ENCODE measurements around the gene SLFN13.
"Not testable (repeated sequence)": the region's sequence is repeated elsewhere in the genome, so short reads cannot be mapped to it uniquely, and the experiment has no call there.

The SLFN13 gene, protein sequence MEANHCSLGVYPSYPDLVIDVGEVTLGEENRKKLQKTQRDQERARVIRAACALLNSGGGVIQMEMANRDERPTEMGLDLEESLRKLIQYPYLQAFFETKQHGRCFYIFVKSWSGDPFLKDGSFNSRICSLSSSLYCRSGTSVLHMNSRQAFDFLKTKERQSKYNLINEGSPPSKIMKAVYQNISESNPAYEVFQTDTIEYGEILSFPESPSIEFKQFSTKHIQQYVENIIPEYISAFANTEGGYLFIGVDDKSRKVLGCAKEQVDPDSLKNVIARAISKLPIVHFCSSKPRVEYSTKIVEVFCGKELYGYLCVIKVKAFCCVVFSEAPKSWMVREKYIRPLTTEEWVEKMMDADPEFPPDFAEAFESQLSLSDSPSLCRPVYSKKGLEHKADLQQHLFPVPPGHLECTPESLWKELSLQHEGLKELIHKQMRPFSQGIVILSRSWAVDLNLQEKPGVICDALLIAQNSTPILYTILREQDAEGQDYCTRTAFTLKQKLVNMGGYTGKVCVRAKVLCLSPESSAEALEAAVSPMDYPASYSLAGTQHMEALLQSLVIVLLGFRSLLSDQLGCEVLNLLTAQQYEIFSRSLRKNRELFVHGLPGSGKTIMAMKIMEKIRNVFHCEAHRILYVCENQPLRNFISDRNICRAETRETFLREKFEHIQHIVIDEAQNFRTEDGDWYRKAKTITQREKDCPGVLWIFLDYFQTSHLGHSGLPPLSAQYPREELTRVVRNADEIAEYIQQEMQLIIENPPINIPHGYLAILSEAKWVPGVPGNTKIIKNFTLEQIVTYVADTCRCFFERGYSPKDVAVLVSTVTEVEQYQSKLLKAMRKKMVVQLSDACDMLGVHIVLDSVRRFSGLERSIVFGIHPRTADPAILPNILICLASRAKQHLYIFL

DNA sequence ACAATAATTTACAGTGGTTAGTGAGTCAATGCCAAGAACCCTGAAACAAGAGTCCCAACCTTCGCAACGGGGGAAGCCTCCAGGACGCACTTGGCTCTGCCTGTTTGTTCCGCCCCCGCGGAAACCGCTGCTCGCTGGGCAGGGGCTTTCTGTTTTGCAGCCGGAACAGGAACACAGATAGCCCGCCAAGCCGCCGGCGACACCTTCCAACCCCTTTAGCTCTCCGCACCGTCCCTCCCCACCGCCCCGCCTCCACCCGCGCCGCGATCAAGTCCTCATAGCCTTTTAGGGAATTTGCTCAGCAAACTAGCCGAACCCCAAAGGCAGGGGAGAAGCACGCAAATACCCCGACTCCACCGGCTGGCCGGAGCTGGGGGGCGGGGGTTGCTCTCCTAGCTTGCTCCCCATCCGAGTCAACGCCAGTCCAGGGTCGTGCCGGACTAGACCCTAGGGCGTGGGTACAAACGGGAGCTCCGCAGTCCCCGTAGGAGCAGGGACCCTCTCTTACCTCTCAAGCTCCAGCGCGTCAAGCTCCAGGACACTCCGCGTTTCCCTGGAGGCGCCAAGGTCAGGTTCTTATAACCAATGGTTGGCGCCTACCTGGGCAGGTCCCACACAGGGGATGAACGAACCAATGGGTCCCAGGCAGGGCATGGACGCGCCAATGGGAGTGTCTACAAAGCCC lies at the start of gene SLFN13:
Gene SLFN13 (minus strand): TSS at position 553 of the 685 bp plus-strand sequence. CDS start 3,086 bp downstream, outside the sequence.
- DNase-seq: peak; percentile 62

DNA sequence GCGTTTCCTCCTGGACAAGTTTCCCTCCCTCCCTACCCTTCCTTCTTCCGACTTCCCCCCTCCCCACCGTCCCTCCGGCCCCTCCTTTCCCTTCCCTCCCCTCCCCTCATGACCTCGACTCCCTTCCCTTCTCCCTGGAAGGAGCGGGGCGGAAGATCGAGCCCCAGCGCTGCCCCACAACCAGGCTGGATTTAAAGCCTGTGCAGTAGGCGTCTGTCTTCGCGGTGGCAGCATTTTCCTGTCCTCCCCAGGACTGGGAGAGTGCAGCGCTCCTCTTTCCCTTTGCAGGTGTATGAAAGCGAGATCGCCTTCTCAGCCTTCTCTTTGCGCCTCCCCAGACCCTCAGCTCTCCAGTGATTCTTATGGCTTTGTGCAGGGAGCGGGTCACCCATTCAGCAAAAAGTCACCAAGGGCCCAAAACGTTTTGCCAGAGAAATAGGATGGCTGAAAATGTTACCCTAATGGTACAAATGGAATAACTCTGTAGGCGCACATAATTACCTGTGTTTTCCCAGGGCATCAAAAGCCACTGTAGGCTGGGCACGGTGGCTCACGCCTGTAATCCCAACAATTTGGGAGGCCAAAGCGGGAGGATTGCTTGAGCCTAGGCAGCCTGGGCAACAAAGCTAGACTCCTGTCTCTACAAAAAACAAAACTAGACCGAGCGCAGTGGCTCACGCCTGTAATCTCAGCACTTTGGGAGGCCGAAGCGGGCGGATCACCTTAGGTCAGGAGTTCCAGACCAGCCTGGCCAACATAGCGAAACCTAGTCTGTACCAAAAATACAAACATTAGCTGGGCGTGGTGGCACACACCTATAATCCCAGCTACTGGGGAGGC lies 48.1 kb upstream of the SLFN13 start:
- no peak for DNase-seq

DNA sequence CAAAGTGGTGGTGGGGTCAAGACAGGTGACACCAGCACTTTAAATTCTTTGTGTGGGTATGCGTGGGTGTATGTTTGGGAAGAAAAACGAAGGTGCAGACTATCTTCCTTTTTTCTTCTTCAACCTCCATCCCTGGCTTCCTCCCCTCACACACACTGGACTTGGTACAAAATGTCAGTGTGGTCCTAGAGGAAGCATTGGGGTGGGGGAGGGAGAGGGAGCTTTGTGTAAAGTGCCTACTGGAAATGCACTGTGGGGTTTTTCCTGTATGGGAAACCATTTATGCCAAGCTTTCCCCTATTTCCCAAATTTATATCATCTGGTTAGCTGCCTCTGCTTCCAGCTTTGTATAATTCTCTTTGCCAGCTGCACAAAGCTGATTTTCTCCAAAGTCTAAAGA lies 44.5 kb upstream of the SLFN13 start:
- no peak for DNase-seq

DNA sequence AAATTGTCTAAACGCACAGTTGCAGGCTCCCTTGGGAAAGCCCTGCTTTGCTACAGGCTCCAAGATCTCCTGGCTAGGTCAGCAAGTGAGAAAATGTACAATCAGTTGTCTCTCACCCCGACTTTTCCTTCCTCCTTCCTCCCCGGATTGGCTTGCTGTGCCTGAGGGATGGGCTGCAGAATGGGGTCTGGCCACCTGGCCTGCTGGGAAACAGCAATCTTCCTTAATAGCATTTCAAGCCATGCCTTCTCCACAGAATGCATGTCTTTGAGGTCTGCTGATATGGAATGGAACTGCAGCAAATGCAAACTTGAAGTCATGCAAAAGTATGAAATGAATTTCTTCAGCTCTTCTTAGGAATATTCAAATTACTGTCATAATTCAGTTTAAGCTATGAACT lies 42.9 kb upstream of the SLFN13 start:
- DNase-seq: no peak

DNA sequence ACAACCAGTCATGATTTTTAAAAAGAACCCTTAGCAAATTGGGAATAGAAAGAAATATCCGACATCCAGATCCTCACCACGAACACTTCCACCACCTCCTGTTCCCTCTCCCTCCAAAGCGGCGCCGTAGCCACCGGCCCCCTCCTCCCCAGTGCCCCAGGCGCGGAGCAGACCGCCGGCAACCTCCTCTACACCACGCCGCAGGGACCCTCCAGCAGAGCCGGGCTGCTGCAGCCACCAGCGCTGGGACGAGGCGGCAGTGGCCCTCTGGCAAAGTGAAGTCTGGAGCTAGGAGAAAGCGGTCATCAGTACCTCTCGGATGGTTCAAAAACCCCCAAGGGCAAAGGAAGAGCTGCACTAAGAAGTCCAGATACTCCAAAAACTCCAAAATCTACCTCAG lies 41.4 kb upstream of the SLFN13 start:
- DNase-seq: no peak

DNA sequence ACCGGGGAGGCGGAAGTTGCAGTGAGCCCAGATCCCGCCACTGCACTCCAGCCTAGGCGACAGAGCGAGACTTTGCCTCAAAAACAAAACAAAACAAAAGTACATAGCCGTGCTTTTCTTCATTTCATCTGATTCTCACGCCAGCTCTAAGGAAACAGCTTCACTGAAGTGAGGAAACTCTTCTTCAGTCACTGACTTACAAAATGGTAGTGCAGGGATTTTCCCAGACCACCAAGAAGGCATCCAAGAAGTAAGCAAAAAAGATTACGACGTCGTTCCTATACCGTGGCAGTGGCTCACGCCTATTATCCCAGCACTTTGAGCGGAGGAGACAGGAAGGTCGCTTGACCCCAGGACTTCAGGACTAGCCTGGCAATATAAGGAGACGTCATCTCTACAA lies 40.4 kb upstream of the SLFN13 start:
- DNase-seq: no peak

DNA sequence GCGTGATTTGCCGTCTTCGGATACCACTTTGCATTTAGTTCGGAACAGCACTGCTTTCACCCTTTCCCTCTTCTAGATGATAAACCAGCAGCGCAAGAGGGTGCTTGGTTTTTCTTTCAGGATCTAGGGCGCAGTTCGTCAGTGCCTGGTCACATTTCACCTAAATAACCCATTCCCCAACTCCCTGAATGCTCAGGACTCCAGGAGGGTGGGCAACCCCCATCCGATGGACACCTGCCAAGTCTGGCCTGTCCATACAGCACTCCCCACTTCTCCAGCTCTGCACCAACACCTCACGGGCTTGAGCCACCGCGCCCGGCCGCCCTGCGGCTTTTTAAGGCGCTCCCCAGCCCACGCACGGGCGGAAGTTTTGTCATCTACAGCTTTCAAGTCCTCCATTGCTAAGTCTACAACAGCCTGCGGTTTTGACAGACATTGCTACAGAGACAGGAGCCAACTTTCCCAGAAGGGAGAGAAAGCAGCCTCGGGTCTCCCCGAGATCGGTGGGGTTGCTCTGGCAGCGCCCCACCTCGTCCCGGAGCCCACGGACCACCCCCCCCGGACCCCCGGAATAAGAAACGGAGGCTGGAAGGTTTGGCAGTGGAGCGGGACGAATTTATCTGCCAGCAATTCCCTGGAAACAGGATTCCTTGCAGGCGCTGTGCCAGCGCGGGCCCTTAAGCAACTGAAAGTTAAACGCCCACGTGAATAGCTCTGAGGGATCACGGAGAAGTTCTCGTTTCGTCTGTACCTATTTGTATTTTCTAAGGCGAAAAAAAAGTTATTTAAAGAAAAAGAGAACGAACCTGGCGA lies 38.6 kb upstream of the SLFN13 start:
- DNase-seq: peak; percentile 48

DNA sequence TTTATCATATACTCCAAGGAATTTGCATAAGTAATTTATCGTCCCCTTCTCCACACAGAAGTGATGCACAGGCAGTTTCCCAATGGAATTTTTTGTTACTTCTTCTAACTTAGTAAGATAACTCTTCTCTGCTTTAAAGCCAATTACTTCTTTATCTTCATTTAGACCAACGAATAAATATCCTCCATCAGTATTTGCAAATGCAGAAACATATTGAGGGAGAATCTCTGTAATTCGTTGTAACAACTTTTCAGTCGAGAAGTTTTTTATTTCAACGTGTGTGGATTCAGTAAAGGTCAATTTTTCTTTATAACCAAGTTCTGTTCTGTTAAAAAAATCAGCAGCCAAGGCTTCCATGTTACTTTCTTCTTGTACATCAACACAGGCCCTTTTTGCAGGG lies 30.7 kb upstream of the SLFN13 start:
- no peak for DNase-seq

DNA sequence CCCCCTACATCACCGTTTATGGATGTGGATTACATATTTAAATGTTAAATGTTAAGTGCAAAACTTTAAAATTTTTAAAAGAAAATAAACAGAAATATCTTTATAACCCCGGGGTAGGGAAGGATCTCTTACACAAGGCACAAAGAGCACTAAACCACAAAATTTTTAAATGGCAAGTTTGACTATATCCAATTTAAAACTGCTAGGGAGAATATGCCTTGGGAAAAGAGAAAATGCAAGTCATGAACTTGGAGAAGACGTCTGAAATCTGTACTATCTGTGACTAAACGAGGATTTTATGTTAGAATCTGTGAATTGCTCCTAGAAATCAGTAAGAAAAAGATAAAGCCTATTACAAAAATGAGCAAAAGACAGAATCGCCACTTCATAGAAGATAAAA lies 28.7 kb upstream of the SLFN13 start:
- no peak for DNase-seq

DNA sequence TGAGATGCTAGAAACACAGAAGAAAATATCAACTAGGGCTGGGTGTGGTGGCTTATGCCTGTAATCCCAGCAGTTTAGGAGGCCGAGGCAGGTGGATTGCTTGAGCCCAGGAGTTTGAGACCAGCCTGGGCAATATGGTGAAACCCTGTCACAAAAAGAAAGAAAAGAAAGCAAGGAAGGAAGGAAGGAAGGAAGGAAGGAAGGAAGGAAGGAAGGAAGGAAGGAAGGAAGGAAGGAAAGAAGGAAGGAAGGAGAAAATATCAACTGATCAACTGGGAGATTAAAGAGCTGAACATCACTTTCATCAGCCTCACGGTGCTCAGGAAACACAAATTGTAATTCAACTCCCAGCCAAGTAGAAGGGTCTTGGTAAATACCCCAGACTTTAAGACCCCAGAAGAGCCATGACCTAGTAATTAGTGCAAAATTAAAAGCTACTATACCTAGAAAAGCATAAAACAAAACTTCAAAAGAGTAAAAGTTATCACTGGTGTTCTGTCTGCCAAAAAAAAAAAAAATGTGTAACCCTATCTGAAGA lies 27.8 kb upstream of the SLFN13 start:
- DNase-seq: no peak

DNA sequence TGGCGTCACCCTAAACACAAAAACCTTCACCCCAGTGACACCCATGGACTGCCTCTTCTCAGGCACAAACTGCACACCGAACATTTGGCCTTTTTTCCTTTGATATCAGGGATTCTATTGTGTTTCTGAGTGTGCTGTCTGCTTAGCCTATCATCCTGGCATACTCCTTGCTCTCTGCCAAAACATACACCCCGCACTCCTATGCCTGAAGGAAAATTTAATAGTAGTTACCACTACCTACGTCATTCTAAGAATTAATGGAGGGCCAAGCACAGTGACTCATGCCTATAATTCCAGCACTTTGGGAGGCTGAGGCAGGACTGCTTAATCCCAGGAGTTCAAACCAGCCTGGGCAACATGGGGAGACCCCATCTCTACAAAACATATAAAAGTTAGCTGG lies 19.9 kb upstream of the SLFN13 start:
- no peak for DNase-seq

DNA sequence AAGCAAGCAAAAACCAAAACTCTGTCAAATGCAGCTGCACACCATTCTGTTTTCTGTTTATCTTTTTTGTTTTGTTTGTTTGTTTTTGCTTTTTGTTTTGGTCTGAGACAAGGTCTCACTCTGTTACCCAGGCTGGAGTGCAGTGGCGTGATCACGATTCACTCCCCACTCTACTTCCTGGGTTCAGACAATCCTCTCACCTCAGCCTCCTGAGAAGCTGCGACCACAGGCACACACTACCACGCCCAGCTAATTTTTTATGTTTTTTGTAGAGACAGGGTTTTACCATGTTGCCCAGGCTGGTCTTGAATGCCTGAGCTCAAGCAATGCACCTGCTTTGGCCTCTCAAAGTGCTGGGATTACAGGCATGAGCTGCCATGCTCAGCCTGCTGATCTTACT lies 19.3 kb upstream of the SLFN13 start:
- no peak for DNase-seq

DNA sequence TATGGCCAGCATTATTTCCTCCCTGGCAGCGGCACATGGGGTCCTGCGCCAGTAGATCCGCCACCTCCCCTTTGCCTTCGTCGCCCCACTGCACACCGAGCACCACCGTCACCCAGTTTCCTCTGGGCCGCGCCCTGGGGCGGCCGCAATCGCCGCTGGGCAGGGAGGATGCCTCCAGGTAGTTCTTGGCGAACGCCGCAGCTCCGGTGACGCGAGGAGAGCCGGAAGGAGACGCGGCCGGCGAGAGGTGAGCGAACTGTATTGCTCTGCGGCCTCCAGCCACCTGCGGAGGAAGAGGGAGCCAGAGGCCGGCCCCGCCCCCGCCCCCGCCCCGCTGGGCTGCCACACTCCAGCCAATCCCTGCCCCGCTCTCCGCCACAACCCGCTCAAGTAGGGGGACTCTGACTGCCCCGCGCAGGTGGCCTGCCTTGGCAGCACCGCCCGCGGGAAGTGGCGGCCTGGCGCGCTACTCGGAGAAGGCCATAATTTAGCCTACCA lies 11.8 kb upstream of the SLFN13 start:
- DNase-seq: peak; percentile 73

DNA sequence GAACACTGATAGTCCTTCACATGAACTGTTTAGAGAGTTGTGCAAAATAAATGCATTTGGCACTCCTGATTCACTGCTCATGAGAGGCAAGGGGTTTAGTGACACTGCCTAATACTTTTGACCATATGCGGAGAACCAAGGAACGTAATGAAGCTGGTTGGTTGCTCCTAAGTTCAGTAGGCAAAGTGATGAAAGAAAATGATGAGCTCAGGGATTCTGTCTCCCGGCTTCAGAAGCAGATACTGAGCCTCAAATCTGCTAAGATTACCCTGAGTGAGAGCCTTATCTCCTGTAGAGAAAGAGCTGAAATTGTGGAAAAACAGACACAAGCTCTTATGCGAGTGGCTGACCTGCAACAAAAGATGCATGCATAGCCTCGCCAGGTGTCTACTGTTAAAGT lies 5.5 kb upstream of the SLFN13 start:
- DNase-seq: not testable (repeated sequence)

DNA sequence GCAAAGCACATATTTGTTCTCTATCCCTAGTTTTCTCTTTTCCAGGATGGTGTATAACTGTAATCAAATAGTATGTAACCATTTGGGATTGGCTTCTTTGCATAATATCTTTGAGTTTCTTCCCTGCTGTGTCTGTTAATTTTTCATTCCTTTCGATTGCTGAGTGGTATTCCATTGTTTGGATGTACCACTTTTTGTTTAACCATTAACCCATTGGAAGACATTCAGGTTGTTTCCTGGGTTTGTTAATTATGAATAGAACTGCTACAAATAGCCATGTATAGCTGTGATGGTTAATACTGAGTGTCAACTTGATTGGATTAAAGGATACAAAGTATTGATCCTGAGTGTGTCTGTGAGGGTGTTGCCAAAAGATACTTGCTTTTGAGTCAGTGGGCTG lies 4.6 kb upstream of the SLFN13 start:
- DNase-seq: no peak

DNA sequence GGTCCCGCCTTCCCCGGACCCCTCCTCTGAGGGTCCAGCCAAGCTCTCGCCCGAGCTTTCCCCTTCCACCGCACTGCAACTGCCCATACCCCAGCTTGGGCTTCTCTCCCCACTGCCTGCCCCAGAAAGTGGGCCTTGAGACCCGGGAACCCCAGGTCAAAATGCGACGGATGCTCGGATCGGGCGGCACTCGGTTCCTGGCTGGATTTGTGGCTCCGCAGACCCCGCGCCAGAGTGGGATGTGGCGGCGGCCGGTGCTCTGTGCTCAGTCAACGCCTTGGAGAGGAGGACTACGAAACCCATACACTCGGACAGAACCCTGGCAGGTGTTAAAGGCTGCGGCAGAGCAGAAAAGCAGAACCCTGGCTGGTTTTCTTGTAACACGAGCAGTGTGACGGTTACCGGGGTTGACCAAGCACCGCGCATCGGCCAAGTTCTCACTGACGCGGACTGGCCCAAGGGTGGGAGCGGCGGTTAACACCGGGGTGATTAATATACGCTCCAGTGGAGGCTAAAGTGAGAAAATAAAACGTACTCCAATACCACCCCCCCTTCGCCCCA lies 885 bp upstream of the SLFN13 start:
- no peak for DNase-seq

DNA sequence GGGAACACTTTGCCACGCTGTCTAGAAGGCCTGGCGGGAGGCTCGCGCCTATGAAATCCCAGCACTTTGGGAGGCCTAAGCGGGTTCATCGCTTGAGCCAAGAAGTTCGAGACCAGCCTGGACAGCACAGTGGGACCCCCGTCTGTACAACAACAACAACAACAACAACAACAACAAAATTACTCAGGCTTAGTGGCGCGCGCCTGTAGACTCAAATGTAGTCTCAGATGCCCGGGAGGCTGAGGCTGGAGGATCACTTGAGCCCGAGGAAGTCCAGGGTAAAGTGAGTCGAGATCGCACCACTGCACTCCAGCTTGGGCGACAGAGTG lies 297 bp upstream of the SLFN13 start:
- no peak for DNase-seq

DNA sequence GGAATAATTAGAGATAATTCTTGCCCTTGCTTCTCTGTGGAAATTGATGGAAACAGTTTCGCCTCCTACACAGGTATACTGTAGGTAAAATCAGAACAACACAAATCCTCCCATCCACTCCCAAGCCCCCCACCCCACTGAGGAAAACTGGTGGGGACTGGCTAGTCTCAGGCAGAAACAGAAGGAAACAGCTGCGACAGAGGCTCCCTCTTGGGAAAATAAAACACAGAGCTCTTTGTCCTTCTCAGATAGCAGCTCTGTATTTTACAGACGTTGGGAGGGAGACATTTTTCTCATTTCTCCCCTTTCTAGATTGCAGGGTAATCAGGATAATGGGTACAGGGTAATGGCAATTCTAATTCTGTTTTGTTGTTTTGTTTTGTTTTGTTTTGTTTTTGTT lies 1.1 kb downstream of the SLFN13 start:
- peak; percentile 13 for DNase-seq

DNA sequence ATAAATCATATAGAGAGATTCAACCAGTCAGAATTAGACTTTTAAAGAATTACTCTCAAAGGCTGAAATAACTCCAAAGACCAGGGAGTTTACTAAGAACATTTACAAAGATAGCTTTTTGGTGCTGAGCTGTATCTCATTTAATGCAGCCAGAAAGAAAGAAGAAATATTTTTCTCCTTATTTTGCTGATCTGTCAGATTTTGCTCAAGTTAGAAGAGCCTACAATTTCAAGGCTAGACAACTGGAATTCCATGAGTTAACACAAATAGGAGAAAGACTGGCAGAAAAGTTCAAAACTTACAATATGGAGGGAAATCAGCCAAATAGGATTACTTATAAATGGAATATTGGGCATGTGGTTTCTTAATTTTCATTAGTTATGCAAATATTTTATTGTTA lies 10.1 kb downstream of the SLFN13 start:
- no peak for DNase-seq

DNA sequence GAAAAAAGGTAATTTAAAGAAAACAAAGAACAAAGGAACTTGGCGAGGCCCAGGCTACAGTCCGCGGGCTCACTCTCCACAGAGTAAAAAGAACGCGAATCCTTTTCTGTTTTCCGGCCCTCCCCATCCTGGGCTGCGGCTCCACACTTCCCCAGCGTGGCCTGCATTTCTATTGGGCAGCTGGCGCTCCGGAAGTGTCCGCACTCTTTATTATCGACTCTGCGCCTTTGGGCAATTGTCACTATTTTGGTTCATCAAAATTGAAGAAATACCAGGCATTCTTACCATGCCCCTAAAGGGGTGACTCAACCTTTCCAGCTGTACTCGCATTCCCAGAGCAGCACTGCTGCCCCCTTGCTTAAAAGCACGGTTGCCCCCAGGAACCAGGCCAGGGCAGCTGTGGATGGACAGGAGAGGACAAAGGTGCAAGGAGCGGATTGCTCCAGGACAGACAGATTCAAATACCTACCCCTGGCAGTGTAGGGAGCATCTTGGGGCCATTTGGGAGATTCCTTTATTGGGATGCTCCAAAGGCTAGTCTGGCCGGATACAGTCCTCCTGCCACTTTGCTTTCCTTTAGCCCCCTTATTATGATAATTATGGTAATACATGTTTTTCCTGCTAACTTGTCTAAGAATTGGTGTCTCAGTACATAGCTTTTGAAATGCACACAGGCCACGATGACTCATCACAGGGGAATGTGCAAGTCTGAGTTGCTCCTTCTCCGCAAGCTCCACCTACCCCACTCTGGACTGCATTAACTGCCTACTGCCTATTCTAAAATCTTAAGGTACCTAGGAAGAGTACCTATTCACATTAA lies 15.3 kb downstream of the SLFN13 start:
- no peak for DNase-seq

Data from DMS79 treated with DMSO at 0.1 percent for 48 hours (cell line).